Activated T-cell treated with anti-CD3 and anti-CD28 coated beads for 4 hours (primary cell): ENCODE results near the gene ZBTB34.

Source experiments
- DNase-seq: peaks from one replicate; pipeline ENCODE4 v3.0.0-alpha.2; 2020

ZBTB34 gene

GRCh38 chr9:126932871-126933321 lies 72.5 kb downstream of the ZBTB34 start:
- no peak for DNase-seq

DNA sequence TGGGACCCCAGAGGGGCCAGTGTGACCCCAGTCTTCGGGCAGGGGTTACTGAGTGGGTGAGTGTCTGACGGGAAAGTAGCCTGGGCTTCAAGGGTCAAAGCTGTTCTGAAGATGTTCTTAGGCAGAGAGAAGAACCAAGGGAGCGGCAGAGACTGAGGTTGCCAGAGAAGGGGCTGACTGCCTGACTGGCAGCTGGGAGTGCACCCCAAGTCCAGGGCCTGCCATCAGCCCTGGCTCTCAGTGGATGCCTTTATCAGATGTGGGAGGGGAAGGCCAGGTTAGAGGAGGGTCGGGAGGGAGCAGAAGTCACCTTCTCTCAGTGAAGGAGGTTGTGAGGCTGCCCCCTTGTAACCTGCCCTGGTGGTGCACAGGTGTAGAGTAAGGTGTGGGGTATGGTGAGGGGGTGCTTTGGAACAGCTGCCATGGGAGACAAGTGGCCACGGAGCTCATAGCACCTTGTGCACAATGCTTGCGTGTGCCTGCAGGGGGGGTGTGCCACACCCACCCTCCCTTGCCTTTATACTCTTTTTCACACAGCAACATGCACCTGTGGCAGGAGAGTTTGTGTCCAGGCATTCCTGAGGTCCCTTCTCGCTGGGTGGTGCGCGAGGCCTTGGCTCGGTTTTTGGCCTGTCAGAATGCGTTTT lies 73.0 kb downstream of the ZBTB34 start:
- DNase-seq, result no peak

DNA sequence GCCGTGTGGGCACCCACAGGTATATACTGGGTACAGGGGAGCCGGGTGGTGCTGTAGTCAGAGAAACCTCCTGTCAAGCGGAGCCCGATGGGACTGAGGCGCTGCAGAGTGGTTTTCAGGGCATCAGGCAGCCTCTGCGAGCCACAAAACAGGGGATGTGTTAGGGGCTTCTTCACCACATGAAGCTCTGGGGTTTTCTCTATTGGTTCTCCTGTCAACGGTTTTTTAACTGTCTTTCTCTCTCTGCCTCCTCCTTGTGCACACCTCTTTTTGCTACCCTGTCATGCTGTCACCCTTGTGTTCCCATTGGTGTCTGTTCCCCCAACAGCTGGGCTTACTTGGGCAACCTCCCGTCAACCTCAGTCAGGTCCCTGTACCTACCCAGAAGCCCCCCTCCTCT lies 74.0 kb downstream of the ZBTB34 start:
- DNase-seq, result no peak
